Dedifferentiated amniotic fluid mesenchymal stem cell (primary cell): ENCODE results near the gene RAPGEF1.

Source experiments
- DNase-seq: peaks from one replicate; pipeline ENCODE4 v3.0.0-alpha.2; 2016; ENCODE audit errors: extremely low spot score

The RAPGEF1 gene

GRCh38 chr9:131529597-131530545, 210.0 kb downstream of the RAPGEF1 start:
- no peak for DNase-seq

DNA sequence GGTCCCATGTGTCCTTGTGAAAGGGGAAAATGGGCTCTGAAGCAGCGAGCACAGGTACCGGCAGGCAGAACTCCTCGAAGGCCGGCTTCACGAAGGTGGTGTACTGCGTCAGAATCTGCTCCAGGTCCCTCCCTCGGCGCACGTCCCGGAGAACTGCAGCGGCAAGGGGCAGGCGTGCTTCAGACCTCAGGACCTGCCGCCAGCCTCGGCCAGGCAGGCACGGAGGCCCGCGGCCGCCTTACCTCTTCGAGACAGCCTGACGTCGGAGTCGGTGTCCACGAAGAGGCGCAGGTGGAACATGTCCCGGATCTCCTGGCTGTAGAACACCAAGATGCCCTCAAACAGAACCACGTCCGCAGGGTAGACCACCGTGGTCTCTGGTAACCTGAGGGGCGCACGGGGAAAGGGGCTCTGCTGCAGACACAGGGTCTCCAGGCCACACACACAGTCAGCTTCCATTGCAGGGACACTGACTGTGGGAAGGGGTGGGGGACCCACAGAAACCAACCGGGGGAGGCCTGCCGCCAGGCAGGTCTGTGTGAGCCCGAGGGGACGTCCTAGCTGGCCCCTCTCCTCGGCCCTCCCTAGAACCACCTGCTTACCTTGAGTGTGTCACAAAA, 210.9 kb downstream of the RAPGEF1 start:
- no peak for DNase-seq

DNA sequence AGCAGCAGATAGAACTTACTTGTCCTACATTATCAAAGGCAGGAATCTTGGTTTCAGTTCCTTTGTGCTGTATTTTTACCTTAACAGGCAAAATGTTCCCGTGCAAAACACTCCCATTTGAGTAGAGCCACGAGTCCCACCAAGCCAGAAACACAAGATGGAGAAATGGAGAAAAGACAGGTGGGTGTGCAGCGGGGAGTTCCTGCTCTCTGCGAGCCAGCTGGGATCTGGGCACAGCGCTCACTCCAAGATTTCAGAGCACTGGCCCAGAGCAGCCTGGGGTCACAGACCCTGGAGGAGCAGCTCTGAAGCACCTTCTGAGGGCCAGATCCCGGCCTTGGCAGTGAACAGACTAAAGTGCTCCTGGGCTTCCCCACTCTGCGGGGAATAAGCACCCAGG, 211.7 kb downstream of the RAPGEF1 start:
- no peak for DNase-seq
